Measurements from ENCODE around the gene JARID2. TPM values are rescaled to one million over a fixed set of nuclear protein-coding genes. Genes with fewer than 3 reads are reported as not detected.

Gene JARID2
- total RNA-seq, 1 experiment from 2014 or later, result 6.0 TPM

GRCh38 chr6:15522856-15523529 lies 277.1 kb downstream of the JARID2 start:
- CTCF ChIA-PET, result no interaction called here

More at GRCh38 chr6:15522856-15523529, 277.1 kb downstream of the JARID2 start:
- in situ Hi-C loops (cut with HindIII; ENCODE audit: low pct_unique_long_range_greater_than_20kb, low sequenced_read_pairs) (no loop called here), intact Hi-C loops (cut with micrococcal nuclease; ENCODE audit: unreplicated experiment) (no loop called here)
- ATAC-seq (no peak), DNase-seq (ENCODE audit: low read depth, low spot score) (no peak)
- H3K9me3 ChIP-seq (ENCODE audit: control insufficient read depth, insufficient read depth, low read depth, low read length), result no peaks in the 10 kb centered on the region
- TF ChIP-seq CTCF (IDR thresholded peaks at IDR 0.05), result no peak
- TF ChIP-seq SIN3A (IDR thresholded peaks at IDR 0.05; ENCODE audit: borderline replicate concordance, insufficient read depth, low read depth, low read length), result no peak
- no peak for TF ChIP-seq TCF7L2 (IDR thresholded peaks at IDR 0.05; ENCODE audit: low read depth, low read length)
- no peak for TF ChIP-seq REST (IDR thresholded peaks at IDR 0.05; ENCODE audit: insufficient read depth in 1 of 2, low read depth in 2 of 2, low read length in 1 of 2)
- TF ChIP-seq POLR2AphosphoS5 (IDR thresholded peaks at IDR 0.05; ENCODE audit: low read depth, low read length), result no peak
- H3K4me3 ChIP-seq (ENCODE audit: low read depth in 2 of 2, low read length in 2 of 2), result no peak overlapping the region
- H3K36me3 ChIP-seq (ENCODE audit: control insufficient read depth, insufficient read depth, low read length), result no peaks in the 10 kb centered on the region; the same call in 1 of the 2 replicates
- POLR2A ChIA-PET, result no interaction called here
- H3K4me1 ChIP-seq (ENCODE audit: control insufficient read depth, insufficient read depth, low read length), result no peaks in the 10 kb centered on the region
- no peak overlapping the region for H3K27ac ChIP-seq (ENCODE audit: low read length)
- H3K27me3 ChIP-seq (ENCODE audit: control insufficient read depth, insufficient read depth, low read length), result no peaks in the 10 kb centered on the region
- BruUV-seq (replicated peaks), result no TSS peak
